ENCODE data around the gene MYLK2. TPM values are rescaled to one million over a fixed set of nuclear protein-coding genes. Genes with fewer than 3 reads are reported as not detected.

MYLK2 gene
- total RNA-seq, 4 donors from 2014 or later: 0.27 to 0.54 (median 0.31) TPM; not detected in 1

DNA sequence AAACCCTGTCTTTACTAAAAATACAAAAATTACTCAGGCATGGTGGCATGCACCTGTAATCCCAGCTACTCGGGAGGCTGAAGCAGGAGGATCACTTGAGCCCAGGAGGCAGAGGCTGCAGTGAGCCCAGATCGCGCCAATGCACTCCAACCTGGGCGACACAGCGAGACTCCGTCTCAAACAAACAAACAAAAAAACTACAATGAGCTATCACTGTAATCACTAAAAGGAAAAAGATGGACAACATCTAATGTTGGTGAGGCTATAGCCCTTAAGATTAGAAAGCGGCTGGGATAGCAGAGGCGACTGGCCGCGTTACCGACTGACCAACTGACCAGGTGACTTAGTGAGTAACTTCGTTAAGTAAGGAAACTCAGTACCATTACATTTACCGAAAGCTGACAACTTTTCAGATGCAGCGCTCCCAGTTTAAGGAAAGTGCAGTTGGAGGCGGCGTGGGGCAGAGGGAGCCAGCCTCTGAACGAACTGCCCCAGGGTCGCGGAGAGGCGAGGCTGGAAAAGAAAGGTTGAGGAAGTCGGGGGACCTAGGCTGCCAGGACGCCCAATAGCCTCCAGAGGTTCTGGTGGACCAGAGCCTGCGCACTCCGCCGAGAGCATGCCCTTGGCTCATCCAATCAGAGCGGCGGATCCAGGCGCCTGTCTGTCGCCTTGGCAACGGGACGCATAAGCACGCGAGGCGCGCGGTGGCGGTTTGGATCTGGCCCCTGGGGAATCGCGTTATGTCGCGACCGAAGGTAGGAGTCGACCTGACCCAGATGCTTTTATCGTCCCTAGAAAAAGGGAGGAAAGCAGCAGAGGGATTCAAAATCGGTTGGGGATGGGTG lies 60.2 kb downstream of the MYLK2 start:
- Histone ChIP-seq H3K36me3 (no peaks in the 10 kb centered on the region), H3K9me3 (no peaks in the 10 kb centered on the region), H3K4me1 (peaks cover 0 to 10% (median 0%) of the 10 kb centered on the region in 3 donors), H3K27me3 (no peaks in the 10 kb centered on the region), H3K4me3 (peak overlapping the region; percentile 48 to 56), H3K27ac (peak overlapping the region; percentile 10 to 83 (median 80))
- peak; percentile 99 for ATAC-seq
- 3 to 7% methylated on average over 18 to 21 of the region's 45 CpGs for WGBS, 2 donors (ENCODE audit: low coverage in 1 of 2)
- TF ChIP-seq, protein P1, sequence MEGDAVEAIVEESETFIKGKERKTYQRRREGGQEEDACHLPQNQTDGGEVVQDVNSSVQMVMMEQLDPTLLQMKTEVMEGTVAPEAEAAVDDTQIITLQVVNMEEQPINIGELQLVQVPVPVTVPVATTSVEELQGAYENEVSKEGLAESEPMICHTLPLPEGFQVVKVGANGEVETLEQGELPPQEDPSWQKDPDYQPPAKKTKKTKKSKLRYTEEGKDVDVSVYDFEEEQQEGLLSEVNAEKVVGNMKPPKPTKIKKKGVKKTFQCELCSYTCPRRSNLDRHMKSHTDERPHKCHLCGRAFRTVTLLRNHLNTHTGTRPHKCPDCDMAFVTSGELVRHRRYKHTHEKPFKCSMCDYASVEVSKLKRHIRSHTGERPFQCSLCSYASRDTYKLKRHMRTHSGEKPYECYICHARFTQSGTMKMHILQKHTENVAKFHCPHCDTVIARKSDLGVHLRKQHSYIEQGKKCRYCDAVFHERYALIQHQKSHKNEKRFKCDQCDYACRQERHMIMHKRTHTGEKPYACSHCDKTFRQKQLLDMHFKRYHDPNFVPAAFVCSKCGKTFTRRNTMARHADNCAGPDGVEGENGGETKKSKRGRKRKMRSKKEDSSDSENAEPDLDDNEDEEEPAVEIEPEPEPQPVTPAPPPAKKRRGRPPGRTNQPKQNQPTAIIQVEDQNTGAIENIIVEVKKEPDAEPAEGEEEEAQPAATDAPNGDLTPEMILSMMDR (IDR thresholded peaks at IDR 0.05): peak in 3 of 4 experiments; percentile 9 to 15 (median 12)
- TF ChIP-seq POLR2A (IDR thresholded peaks at IDR 0.05) (no peak), EP300 (IDR thresholded peaks at IDR 0.05) (no peak)

DNA sequence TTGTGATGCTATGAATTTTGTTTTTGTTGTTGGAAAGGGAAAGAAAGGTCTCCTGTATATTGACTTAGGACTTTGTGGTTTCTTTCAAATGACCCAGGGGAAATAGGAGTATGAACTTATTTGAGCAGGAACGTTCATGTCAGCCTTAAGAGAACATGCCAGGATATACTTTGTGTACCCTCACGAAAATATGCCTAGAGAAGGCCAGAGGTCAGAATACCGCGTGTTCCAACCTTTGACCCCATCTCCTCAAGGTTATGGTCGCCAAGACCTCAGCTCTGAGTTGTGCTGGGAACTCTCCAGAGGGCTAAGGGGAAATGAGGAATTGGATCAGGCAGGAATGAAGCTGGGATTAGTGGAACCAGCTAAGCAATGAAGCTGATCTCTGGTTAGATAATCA lies 62.8 kb downstream of the MYLK2 start:
- WGBS, 2 donors (ENCODE audit: low coverage in 1 of 2): 60 to 68% methylated on average over 2 to 5 of the region's 5 CpGs
- no peaks in the 10 kb centered on the region for H3K36me3 ChIP-seq
- TF ChIP-seq EP300 (IDR thresholded peaks at IDR 0.05) (no peak), POLR2A (IDR thresholded peaks at IDR 0.05) (no peak), POLR2AphosphoS5 (IDR thresholded peaks at IDR 0.05) (no peak)
- TF ChIP-seq, protein P1 (IDR thresholded peaks at IDR 0.05): no peak

DNA sequence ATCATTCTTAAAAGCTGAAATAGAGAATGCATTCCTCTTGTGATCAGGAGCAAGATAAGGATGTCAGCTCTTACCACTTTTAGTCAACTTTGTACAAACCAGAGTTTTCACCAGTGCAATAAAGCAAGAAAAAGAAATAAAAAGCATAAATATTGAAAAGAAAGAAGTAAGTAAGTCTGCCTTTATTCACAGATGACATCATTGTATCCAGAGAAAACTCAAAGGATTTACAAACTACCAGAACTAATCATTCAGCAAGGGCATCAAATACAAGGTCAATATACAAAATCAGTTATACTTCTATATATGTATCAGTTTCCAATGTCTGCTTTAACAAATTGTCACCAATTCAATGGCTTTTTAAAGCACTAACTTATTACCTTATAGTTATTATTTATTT lies 64.7 kb downstream of the MYLK2 start:
- TF ChIP-seq, protein P1 (IDR thresholded peaks at IDR 0.05): no peak
- TF ChIP-seq POLR2AphosphoS5 (IDR thresholded peaks at IDR 0.05) (no peak), POLR2A (IDR thresholded peaks at IDR 0.05) (no peak), EP300 (IDR thresholded peaks at IDR 0.05) (no peak)
- no peaks in the 10 kb centered on the region for H3K9me3 ChIP-seq
- no peak overlapping the region for H3K4me3 ChIP-seq
- H3K36me3 ChIP-seq: no peaks in the 10 kb centered on the region
- H3K27ac ChIP-seq: no peak overlapping the region
- no peak for ATAC-seq
- H3K4me1 ChIP-seq: peaks cover 0 to 10% (median 0%) of the 10 kb centered on the region in 3 donors
- peaks cover 5% of the 10 kb centered on the region for H3K27me3 ChIP-seq

More for the DNA sequence above, 62.8 kb downstream of the MYLK2 start:
- Histone ChIP-seq H3K27me3 (peaks cover 5% of the 10 kb centered on the region), H3K9me3 (no peaks in the 10 kb centered on the region), H3K4me3 (no peak overlapping the region), H3K27ac (no peak overlapping the region), H3K4me1 (peaks cover 0 to 10% (median 0%) of the 10 kb centered on the region in 3 donors)
- no peak for ATAC-seq

Small RNA genes within 50 kb of the gene (small RNA-seq; reads per million reads assigned to genes)
- 0 reads per million in 4 donors for gene AL160175.1

Other genes starting within 250 kb of the MYLK2 start
- gene ID1, start 214.1 kb upstream of the MYLK2 start, total RNA-seq: 100 to 1,000 TPM; 221 to 714 (median 372) TPM
- gene COX4I2, start 181.4 kb upstream of the MYLK2 start, total RNA-seq: 10 to 100 TPM in 2 of 4 donors, 1 to 10 TPM in 1, not detected in 1; 4.6 to 40.9 (median 12.1) TPM
- gene BCL2L1, start 96.5 kb upstream of the MYLK2 start, total RNA-seq: 100 to 1,000 TPM in 3 of 4 donors, 10 to 100 TPM in 1; 71.9 to 171 (median 135) TPM
- gene TPX2, start 80.1 kb upstream of the MYLK2 start, total RNA-seq: 1 to 10 TPM in 1 of 4 donors, under 1 TPM in 3; 0.13 to 1.4 (median 0.74) TPM
- 1 to 10 TPM in 2 of 4 donors, under 1 TPM in 1, not detected in 1; 0.62 to 3.9 (median 2.3) TPM for gene FOXS1, start 26.2 kb downstream of the MYLK2 start, total RNA-seq
- gene DUSP15, start 51.2 kb downstream of the MYLK2 start, total RNA-seq: 1 to 10 TPM; 1.5 to 8.2 (median 4.5) TPM
- under 1 TPM in 1 of 4 donors, not detected in 3; 0.47 TPM for gene TTLL9, start 51.3 kb downstream of the MYLK2 start, total RNA-seq
- 10 to 100 TPM; 10.5 to 11.2 (median 11.0) TPM for gene PDRG1, start 132.7 kb downstream of the MYLK2 start, total RNA-seq
- gene XKR7, start 148.8 kb downstream of the MYLK2 start, total RNA-seq: under 1 TPM in 2 of 4 donors, not detected in 2; 0.04 to 0.07 TPM
- 1 to 10 TPM; 3.0 to 9.3 (median 5.6) TPM for gene CCM2L, start 191.1 kb downstream of the MYLK2 start, total RNA-seq
- 10 to 100 TPM in 2 of 4 donors, 1 to 10 TPM in 2; 2.6 to 31.8 (median 10.2) TPM for gene HCK, start 232.9 kb downstream of the MYLK2 start, total RNA-seq

All from gastroesophageal sphincter (tissue), 4 donors.